HuH-7.5 (cell line): ENCODE measurements around the gene TMEM127.

Experiments
- DNase-seq: peaks from one replicate; pipeline ENCODE4 v3.0.0; 2011; ENCODE audit warnings: low spot score

Gene TMEM127

DNA sequence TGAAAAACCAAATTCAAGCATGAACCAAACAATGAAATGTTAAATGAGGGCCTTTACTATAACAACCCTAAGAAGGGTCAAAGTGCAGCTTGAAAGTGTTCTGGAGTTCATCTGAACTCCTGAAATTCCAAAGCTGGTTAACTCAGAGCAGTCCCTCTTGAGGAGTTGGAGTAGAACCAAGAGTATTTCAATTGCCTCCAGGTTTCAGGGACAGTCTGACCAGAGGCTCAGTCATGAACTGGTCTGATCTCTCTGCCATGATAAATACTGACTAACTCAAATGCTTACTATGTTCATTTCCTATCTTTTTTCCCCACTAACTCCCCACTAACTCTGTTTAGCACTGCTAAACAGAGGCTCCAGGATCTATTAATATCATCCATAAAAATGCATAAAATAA lies 59.9 kb downstream of the TMEM127 start:
- no peak for DNase-seq

GRCh38 chr2:96204836-96205624 lies 60.8 kb downstream of the TMEM127 start:
- no peak for DNase-seq

DNA sequence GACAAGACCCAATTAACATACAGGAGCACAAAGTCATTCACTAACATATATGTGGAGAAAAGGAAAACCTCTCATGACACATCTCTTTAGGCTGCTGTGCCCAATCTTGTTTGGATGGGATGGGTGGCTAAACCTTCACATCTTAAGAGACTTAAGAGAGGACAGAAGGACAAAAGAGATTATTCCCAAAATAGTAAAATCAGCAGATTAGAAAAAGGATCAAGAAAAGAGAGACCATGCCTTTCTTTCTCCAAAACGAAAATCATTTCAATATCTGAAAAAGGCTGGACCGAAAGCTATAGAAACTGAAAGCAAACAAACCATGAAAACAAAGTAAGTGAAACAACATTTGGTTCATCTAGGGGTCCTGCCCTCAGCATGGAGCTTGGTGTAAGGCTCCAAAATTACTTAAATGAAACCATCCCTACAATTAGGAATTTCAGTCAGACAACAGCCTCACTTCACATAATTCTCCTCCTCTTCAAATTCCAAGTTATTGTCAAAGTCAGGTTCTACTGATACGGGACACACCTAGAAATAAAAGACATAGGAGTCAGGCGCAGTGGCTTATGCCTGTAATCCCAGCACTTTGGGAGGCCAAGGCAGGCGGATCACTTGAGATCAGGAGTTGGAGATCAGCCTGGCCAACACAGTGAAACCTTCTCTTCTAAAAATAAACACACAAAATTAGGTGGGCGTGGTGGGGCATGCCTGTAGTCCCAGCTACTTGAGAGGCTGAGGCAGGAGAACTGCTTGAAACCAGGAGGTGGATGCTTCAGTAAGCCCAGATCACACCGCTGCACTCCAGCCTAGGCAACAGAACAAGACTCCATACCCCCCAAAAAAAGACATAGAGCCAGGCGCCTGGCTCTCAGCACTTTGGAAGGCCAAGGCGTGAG lies 62.4 kb downstream of the TMEM127 start:
- no peak for DNase-seq

DNA sequence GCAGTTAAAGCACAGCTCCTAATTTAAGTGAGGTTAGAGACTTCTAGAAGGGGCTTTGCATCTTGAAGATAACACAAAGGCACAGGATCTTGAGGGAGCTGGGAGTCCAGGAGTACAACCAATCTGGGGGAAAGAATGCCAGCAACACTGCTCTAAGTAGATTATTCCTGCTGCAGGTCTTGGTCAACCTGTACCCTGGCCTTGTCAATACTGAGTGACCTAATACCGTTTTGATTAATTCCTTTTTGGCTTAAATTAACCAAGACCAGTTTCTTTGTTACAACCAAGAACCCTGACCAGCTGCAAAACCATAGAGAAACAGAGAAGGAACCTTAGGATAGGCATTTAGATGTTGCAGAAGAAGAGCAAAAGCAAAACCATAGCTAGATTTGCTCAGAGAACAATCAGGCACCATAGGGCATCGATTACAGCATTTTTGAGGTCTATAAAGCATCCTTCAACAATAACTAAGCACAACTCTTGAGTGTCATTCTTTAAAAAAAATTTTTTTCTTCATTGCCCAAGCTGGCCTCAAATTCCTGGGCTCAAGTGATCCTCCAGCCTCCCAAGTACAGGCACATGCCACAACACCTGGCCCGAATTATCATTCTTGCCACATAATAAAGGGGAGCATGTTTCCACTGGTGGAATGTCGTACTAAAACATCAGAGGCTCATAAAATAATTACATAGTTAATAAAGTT lies 63.5 kb downstream of the TMEM127 start:
- no peak for DNase-seq

- no peak for DNase-seq
Measured at GRCh38 chr2:96201338-96201737, 64.5 kb downstream of the TMEM127 start.

GRCh38 chr2:96198921-96199320 lies 66.9 kb downstream of the TMEM127 start:
- no peak for DNase-seq
